HK-2 (cell line): ENCODE measurements around the gene BMI1.
A peak's percentile ranks its signal among the peaks of the same experiment; 100 is the strongest.

Experiments
- DNase-seq: peaks from one replicate; pipeline ENCODE4 v3.0.0-alpha.2; 2018; ENCODE audit not compliant: unreplicated experiment

BMI1 gene

GRCh38 chr10:22319980-22320558 is 830 bp upstream of the BMI1 start:
- no peak for DNase-seq

- DNase-seq: peak; percentile 57
Observed at GRCh38 chr10:22321156-22321923, 441 bp downstream of the BMI1 start.

GRCh38 chr10:22321924-22322640 is 1.2 kb downstream of the BMI1 start:
- DNase-seq: no peak

GRCh38 chr10:22322641-22323160 is 1.8 kb downstream of the BMI1 start:
- no peak for DNase-seq

- no peak for DNase-seq
Observed at GRCh38 chr10:22323538-22324305, 2.8 kb downstream of the BMI1 start.

GRCh38 chr10:22324413-22324812 is 3.5 kb downstream of the BMI1 start:
- DNase-seq: no peak

GRCh38 chr10:22324893-22325271 is 4.0 kb downstream of the BMI1 start:
- no peak for DNase-seq

GRCh38 chr10:22325272-22326144 is 4.6 kb downstream of the BMI1 start:
- peak; percentile 61 for DNase-seq

GRCh38 chr10:22326145-22326702 is 5.3 kb downstream of the BMI1 start:
- DNase-seq: no peak

GRCh38 chr10:22329150-22329549 is 8.3 kb downstream of the BMI1 start:
- DNase-seq: no peak

- DNase-seq: no peak
Observed at GRCh38 chr10:22332116-22332692, 11.3 kb downstream of the BMI1 start.

- no peak for DNase-seq
Observed at GRCh38 chr10:22333167-22333974, 12.5 kb downstream of the BMI1 start.

- no peak for DNase-seq
Observed at GRCh38 chr10:22333975-22334282, 13.0 kb downstream of the BMI1 start.

GRCh38 chr10:22334414-22335172 is 13.7 kb downstream of the BMI1 start:
- DNase-seq: no peak

GRCh38 chr10:22335173-22335933 is 14.5 kb downstream of the BMI1 start:
- no peak for DNase-seq

- no peak for DNase-seq
Observed at GRCh38 chr10:22338185-22338900, 17.4 kb downstream of the BMI1 start.

GRCh38 chr10:22338931-22339330 is 18.0 kb downstream of the BMI1 start:
- no peak for DNase-seq
